NB4 (cell line): ENCODE measurements around the gene ESRRG.

Experiments
- DNase-seq: peaks from one replicate; pipeline ENCODE4 v3.0.0; 2010; ENCODE audit warnings: low read depth
- H3K4me3 ChIP-seq: one replicate; pipeline ENCODE4 v1.5.1; 2011; ENCODE audit warnings: mild to moderate bottlenecking, low read depth, low read length, moderate library complexity
- CTCF ChIP-seq: IDR thresholded peaks from one replicate; pipeline ENCODE4 v1.5.1; 2012; ENCODE audit warnings: low read depth, low read length
- MAX ChIP-seq: IDR thresholded peaks from 2 replicates; pipeline ENCODE4 v1.6.1; 2011; ENCODE audit warnings: low read depth, low read length
- MYC ChIP-seq: IDR thresholded peaks from 2 replicates; pipeline ENCODE4 v1.6.1; 2011; ENCODE audit warnings: low read depth, low read length
- POLR2A ChIP-seq: IDR thresholded peaks from 2 replicates; pipeline ENCODE4 v1.6.1; 2011; ENCODE audit warnings: mild to moderate bottlenecking; ENCODE audit not compliant: insufficient read length; ENCODE audit errors: extremely low read depth

ESRRG gene

GRCh38 chr1:216466162-216466801, 256.9 kb downstream of the ESRRG start:
- TF ChIP-seq POLR2A (no peak), MYC (no peak), CTCF (no peak), MAX (no peak)
- no peak for DNase-seq
- no peak overlapping the region for H3K4me3 ChIP-seq

DNA sequence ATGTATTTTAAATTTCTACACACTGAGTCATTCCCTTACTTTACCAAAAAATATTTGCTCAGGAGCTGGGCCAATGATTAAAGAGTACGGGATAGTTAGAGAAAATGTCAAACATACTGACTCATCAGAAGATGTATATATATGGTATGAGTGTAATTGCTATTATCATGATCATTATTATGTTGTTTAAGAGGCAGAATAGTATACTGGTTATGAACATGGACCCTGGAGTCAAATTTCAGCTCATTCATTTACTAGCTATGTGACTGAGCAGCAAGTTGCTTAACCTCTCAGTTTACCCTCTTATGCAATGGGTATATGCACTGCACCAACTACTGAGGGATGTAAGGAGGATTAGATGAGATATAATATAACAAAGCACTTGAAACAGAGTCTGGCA, 258.7 kb downstream of the ESRRG start:
- TF ChIP-seq MAX (no peak), POLR2A (no peak)
- no peak for DNase-seq

GRCh38 chr1:216462066-216462775, 261.0 kb downstream of the ESRRG start:
- no peak for DNase-seq
- H3K4me3 ChIP-seq = no peak overlapping the region
- TF ChIP-seq MYC = no peak
- no peak for TF ChIP-seq MAX
- TF ChIP-seq POLR2A = no peak
- no peak for TF ChIP-seq CTCF

More for the DNA sequence above, 258.7 kb downstream of the ESRRG start:
- no peak overlapping the region for H3K4me3 ChIP-seq

DNA sequence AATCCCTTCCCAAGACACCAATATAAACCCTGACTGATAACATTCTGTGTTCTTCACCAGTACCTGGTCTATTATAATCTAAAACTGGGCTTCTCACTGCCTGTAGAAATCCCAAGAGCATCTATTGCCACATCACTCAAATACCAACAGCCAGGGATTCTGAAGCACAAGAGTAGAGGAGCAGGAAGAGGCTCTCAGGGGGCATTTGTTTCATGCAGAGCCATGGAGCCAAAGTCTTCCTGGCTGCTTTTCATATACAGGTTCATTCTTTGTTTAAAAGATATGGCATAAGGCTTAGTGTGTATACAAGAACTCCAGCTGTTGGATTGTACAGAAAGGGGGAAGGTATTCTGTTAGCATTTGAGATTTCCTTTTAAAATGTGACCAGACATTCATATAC, 261.8 kb downstream of the ESRRG start:
- H3K4me3 ChIP-seq = no peak overlapping the region
- no peak for DNase-seq
- TF ChIP-seq CTCF (no peak), POLR2A (no peak), MAX (no peak), MYC (no peak)

DNA sequence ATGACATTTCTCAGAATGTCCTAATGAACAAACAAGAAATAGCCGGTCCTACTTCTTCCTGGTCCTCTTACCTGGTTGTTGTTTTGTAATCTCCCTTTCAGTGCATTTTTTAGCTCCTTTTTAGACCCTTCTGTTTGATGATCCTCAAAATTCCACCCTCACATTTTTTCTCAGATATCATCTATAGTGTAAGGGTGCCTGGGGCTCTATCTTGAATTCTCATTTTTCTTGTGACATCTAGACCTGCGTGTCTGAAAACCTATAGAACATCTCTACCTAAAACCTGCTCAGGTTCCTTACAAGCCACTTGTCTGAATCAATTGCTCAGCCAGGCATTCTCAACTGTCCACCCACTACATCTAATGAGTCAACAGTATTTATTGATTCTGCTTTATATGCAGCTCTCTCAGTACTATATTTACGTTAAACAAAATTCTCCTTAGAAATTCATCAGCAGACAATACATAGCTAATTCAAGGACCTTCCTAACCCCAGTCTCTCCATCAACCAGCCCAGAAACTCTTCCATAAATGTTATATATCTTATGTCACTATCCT, 263.5 kb downstream of the ESRRG start:
- TF ChIP-seq POLR2A = no peak
- TF ChIP-seq MAX = no peak
- TF ChIP-seq MYC = no peak
- TF ChIP-seq CTCF = no peak
- DNase-seq = no peak
- no peak overlapping the region for H3K4me3 ChIP-seq

- DNase-seq = no peak
- H3K4me3 ChIP-seq = no peak overlapping the region
- no peak for TF ChIP-seq CTCF
- no peak for TF ChIP-seq MAX
- TF ChIP-seq POLR2A = no peak
- TF ChIP-seq MYC = no peak
These were observed 264.4 kb downstream of the ESRRG start for GRCh38 chr1:216458812-216459211.
